Endothelial cell of umbilical vein (primary cell): Measurements from ENCODE around the gene PTRH1. TPM values are rescaled to one million over a fixed set of nuclear protein-coding genes. Genes with fewer than 3 reads are reported as not detected.
A peak's percentile ranks its signal among the peaks of the same experiment; 100 is the strongest.

Experiments
- BruUV-seq: library from RNA; stranded (reverse); fragments of 400-500 nt; replicated peaks from 2 replicates; lab custom pipeline; 2021; lab: Mats Ljungman, UMichigan
- CTCF ChIA-PET: fragments of 300-600, 350-600 bp; sonication (Branson Sonifier 250); formaldehyde crosslinking; loops from one replicate; lab custom pipeline; 2021; ENCODE audit warnings: antibody characterized with exemption, inconsistent platforms; lab: Charles Lee
- POLR2A ChIA-PET: fragments of 300-600, 350-600 bp; sonication (Branson Sonifier 250); formaldehyde crosslinking; loops from one replicate; lab custom pipeline; 2021; ENCODE audit warnings: antibody characterized with exemption, inconsistent platforms; lab: Charles Lee
- DNase-seq: peaks from one replicate; pipeline ENCODE4 v3.0.0-alpha.2; 2011; ENCODE audit warnings: low read depth, low spot score
- FAIRE-seq: peaks from 2 replicates; lab custom pipeline; 2011; peaks lifted over from hg19 to GRCh38; lab: Jason Lieb, UNC
- H2AFZ ChIP-seq: 2 replicates; pipeline ENCODE4 v1.6.0; 2012; ENCODE audit warnings: low read depth, low read length, control low read depth, inconsistent platforms
- H3K27ac ChIP-seq: 2 replicates; pipeline ENCODE4 v1.5.1; 2011; ENCODE audit warnings: low read depth, mild to moderate bottlenecking, control low read depth, low read length, moderate library complexity; ENCODE audit not compliant: insufficient read depth
- H3K27me3 ChIP-seq, 2 experiments: 2 replicates each; pipeline versions ENCODE4 v1.6.0 to v1.6.1; 2011; ENCODE audit warnings: low read length in 2 of 2, mixed read lengths in 1 of 2; ENCODE audit not compliant: control insufficient read depth in 2 of 2, insufficient read depth in 2 of 2
- H3K36me3 ChIP-seq, 2 experiments: 2 replicates in 1 of 2; 3 replicates in 1 of 2; pipeline ENCODE4 v1.5.1; 2011; ENCODE audit warnings: low read length in 2 of 2, mild to moderate bottlenecking in 1 of 2, moderate library complexity in 1 of 2; ENCODE audit not compliant: control insufficient read depth in 2 of 2, insufficient read depth in 2 of 2; ENCODE audit errors: extremely low read depth in 1 of 2
- H3K4me1 ChIP-seq: 3 replicates; pipeline ENCODE4 v1.5.1; 2011; ENCODE audit warnings: mild to moderate bottlenecking, low read length; ENCODE audit not compliant: control insufficient read depth, insufficient read depth; ENCODE audit errors: extremely low read depth
- H3K4me2 ChIP-seq: 2 replicates; pipeline ENCODE4 v1.6.1; 2011; ENCODE audit warnings: low read length, control low read depth, mixed read lengths; ENCODE audit not compliant: insufficient read depth
- H3K4me3 ChIP-seq, 3 experiments: fragments of 200-600 bp in 1 of 3; sonication (generic), shearing (Covaris generic) in 1 of 3; replicated peaks in 1 of 3; 2 replicates each; pipeline ENCODE4 v1.5.1; 2011 to 2016; ENCODE audit warnings: control low read depth in 3 of 3, low read length in 3 of 3, mild to moderate bottlenecking in 2 of 3, inconsistent platforms in 1 of 3, low read depth in 1 of 3, moderate library complexity in 1 of 3; ENCODE audit not compliant: insufficient read depth in 1 of 3
- H3K79me2 ChIP-seq: 2 replicates; pipeline ENCODE4 v1.6.0; 2012; ENCODE audit warnings: low read length, inconsistent platforms; ENCODE audit not compliant: control insufficient read depth, insufficient read depth
- H3K9ac ChIP-seq: replicated peaks from 2 replicates; pipeline ENCODE3; 2011; ENCODE audit warnings: low read length, control low read depth; ENCODE audit not compliant: insufficient read depth; ENCODE audit errors: extremely low read depth
- H3K9me1 ChIP-seq: replicated peaks from 3 replicates; pipeline ENCODE4 v1.6.0; 2011; ENCODE audit warnings: mild to moderate bottlenecking, low read length; ENCODE audit not compliant: control insufficient read depth, insufficient read depth; ENCODE audit errors: extremely low read depth
- H3K9me3 ChIP-seq: replicated peaks from 2 replicates; pipeline ENCODE4 v1.5.1; 2012; ENCODE audit warnings: low read length, inconsistent platforms; ENCODE audit not compliant: control insufficient read depth, insufficient read depth
- H4K20me1 ChIP-seq: replicated peaks from 2 replicates; pipeline ENCODE3; 2011; ENCODE audit warnings: mild to moderate bottlenecking, low read length; ENCODE audit not compliant: control insufficient read depth, insufficient read depth; ENCODE audit errors: extremely low read depth
- EZH2 ChIP-seq: IDR thresholded peaks from 2 replicates; pipeline ENCODE4 v1.6.1; 2012; ENCODE audit warnings: borderline replicate concordance, low read depth, mild to moderate bottlenecking, moderate library complexity, low read length, inconsistent platforms; ENCODE audit not compliant: severe bottlenecking
- JUN ChIP-seq: IDR thresholded peaks from 2 replicates; pipeline ENCODE4 v1.6.1; 2011; ENCODE audit warnings: borderline replicate concordance, low read depth; ENCODE audit not compliant: insufficient read length, insufficient read depth
- POLR2A ChIP-seq: IDR thresholded peaks from 2 replicates; pipeline ENCODE4 v1.6.1; 2012; ENCODE audit warnings: low read depth, mild to moderate bottlenecking, control low read depth, low read length
- dilution Hi-C: fragments of 300-500 bp; cut with MboI; formaldehyde crosslinking; loops from one replicate; pipeline ENCODE4 v1.15.0; 2019; ENCODE audit warnings: low sequenced_read_pairs; ENCODE audit not compliant: extremely low pct_ligation_motif_present
- intact Hi-C: fragments of 100-400 bp; cut with micrococcal nuclease; formaldehyde crosslinking; loops from one replicate; pipeline ENCODE4 v1.10.0; 2022
- polyA plus RNA-seq, 4 experiments: library from polyadenylated mRNA; depleted of rRNA in 3 of 4; stranded (reverse) in 3 of 4; unstranded in 1 of 4; fragments of >200 nt; gene quantifications; 2 replicates each; pipeline versions ENCODE4 v1.2.1 to v1.2.3, GENCODE V29; 2011 to 2012; ENCODE audit warnings: missing spikeins in 1 of 4
- total RNA-seq: library from RNA; stranded (reverse); gene quantifications from 2 replicates; pipeline ENCODE4 v1.2.3, GENCODE V29; 2021

The PTRH1 gene
- total and polyA plus RNA-seq, 2 donors (not counting 3 experiments of a cell fraction or from before 2014, with no cell fraction given), result 25.1 to 52.2 TPM

DNA sequence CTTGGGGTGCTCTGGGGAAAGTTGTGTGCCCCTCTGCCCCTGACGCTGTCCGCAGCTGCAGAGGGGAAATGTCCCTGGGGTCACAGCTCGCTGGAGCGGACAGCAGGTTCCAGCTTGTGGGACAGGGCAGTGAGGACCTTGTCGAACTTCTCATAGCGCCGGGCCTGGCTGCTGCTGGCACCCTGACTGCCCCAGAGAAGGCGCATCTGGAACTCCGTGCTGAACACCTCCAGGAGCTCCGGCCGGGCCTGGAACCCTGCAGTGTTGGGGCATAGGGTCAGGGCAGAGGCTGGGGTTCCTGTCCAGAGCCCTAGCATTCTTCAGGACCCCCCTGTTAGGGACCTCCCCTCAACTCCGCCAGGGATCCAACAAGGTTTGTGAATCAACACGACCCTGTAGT is 23.2 kb upstream of the PTRH1 start:
- no peaks in the 10 kb centered on the region for H3K9me3 ChIP-seq
- no peak overlapping the region for H3K9ac ChIP-seq
- no TSS peak for BruUV-seq
- H3K4me3 ChIP-seq, result no peak overlapping the region
- ChIA-PET CTCF (no interaction called here), POLR2A (no interaction called here)
- no peaks in the 10 kb centered on the region for H3K9me1 ChIP-seq
- H3K27me3 ChIP-seq, result no peaks in the 10 kb centered on the region
- dilution Hi-C loops, result no loop called here
- peaks cover 12% of the 10 kb centered on the region for H3K4me1 ChIP-seq
- no peaks in the 10 kb centered on the region for H4K20me1 ChIP-seq
- intact Hi-C loops, result no loop called here
- peaks cover 25 to 37% of the 10 kb centered on the region in 2 experiments for H3K36me3 ChIP-seq
- TF ChIP-seq EZH2 (no peak), POLR2A (no peak), JUN (no peak)
- no peak overlapping the region for H3K4me2 ChIP-seq
- H3K27ac ChIP-seq, result no peak overlapping the region
- H3K79me2 ChIP-seq, result peaks cover 2% of the 10 kb centered on the region
- FAIRE-seq (no peak), DNase-seq (no peak)
- no peak overlapping the region for H2AFZ ChIP-seq

DNA sequence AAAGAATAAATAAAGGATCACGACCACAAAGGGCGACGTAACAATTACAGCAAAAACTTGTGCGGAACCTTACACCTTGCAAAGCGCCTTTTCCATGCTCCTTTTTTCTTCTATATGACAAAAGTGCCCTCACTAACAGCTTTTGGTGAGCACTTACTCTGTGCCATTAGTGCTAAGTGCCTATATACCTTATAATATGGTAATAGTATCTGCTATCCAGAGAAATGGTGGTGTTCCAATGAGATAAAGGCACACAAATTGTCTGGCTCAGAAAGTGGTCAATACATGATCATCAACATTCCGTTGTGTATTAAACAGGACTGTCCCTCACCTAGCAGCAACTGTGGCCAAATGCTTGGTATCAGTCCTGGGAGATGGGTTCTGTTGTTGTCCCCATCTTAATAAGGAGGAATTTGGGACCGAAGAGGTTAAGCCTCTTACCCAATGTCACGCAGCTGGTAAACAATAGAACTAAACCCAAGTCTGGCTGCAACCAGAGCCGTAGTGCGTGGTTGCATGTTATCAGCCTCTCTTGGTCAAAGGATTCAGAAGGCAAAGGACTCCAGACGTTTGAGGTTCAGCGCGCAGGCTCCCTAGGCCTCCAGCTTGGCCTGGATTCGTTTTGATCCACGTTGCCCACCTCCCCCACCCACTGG is 20.2 kb upstream of the PTRH1 start:
- Histone ChIP-seq H2AFZ (no peak overlapping the region), H3K4me1 (peaks cover 12% of the 10 kb centered on the region), H3K9ac (peak overlapping the region; percentile 55), H4K20me1 (no peaks in the 10 kb centered on the region), H3K36me3 (peaks cover 13 to 31% of the 10 kb centered on the region in 2 experiments), H3K27ac (peak overlapping the region; percentile 68), H3K9me3 (no peaks in the 10 kb centered on the region), H3K27me3 (no peaks in the 10 kb centered on the region), H3K79me2 (peaks cover 2% of the 10 kb centered on the region), H3K4me2 (peak overlapping the region; percentile 28), H3K4me3 (no peak overlapping the region), H3K9me1 (no peaks in the 10 kb centered on the region)
- CTCF ChIA-PET, result interaction anchor here (1.0 to 2.4 kb wide), 33 partner anchors 9 to 311 kb away, joined by 3 to 94 read pairs (median 7); partner anchors contain the start of genes CDK9, PTRH1, STXBP1 and TTC16
- TF ChIP-seq POLR2A (peak; percentile 20), EZH2 (no peak)
- dilution Hi-C loops, result no loop called here
- intact Hi-C loops, result loop anchor here (1.0 kb wide), 6 partner anchors 29 to 186 kb away; no protein-coding TSS in a partner anchor
- DNase-seq (no peak), FAIRE-seq (no peak)
- BruUV-seq, result no TSS peak
- POLR2A ChIA-PET, result interaction anchor here (0.9 to 1.3 kb wide), 3 partner anchors 50 to 181 kb away, joined by 3 to 4 read pairs (median 4); partner anchors contain the start of genes CDK9 and ST6GALNAC4
